ENCODE measurements around the gene DAPP1. TPM values are rescaled to one million over a fixed set of nuclear protein-coding genes. Genes with fewer than 3 reads are reported as not detected.
"Not testable (repeated sequence)": the region's sequence is repeated elsewhere in the genome, so short reads cannot be mapped to it uniquely, and the experiment has no call there.

DAPP1 gene
- 10 to 100 TPM; 24.6 to 25.3 TPM for total RNA-seq

- peaks cover 28% of the 10 kb centered on the region for H3K36me3 Mint-ChIP-seq
- peak within 1 kb of the TSS; percentile 77 for H3K4me3 Mint-ChIP-seq
- H3K27ac Mint-ChIP-seq = peak within 1 kb of the TSS; percentile 91
- H3K4me1 Mint-ChIP-seq = peaks cover 75% of the 10 kb centered on the region
- no peaks in the 10 kb centered on the region for H3K9me3 Mint-ChIP-seq (ENCODE audit: low read depth)
- DNase-seq (peak; percentile 93), ATAC-seq (peak; percentile 97)
- CTCF ChIA-PET = interaction anchor here (0.7 to 2.4 kb wide), 12 partner anchors 9 to 132 kb away, joined by 3 to 14 read pairs (median 7); partner anchors contain the start of gene DNAJB14
- H3K27me3 Mint-ChIP-seq = no peaks in the 10 kb centered on the region
Observed at GRCh38 chr4:99816545-99817308, at the start of gene DAPP1. Gene DAPP1, plus strand, starts transcription at chr4:99816827. Its CDS starts 87 bp downstream, at chr4:99816914.

DNA sequence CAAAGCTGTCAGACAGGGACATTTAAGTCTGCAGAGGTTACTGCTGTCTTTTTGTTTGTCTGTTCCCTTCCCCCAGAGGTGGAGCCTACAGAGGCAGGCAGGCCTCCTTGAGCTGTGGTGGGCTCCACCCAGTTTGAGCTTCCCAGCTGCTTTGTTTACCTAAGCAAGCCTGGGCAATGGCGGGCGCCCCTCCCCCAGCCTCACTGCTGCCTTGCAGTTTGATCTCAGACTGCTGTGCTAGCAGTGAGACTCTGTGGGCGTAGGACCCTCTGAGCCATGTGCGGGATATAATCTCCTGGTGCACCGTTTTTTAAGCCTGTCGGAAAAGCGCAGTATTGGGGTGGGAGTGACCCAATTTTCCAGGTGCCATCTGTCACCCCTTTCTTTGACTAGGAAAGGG lies 45.8 kb upstream of the DAPP1 start:
- ATAC-seq; H3K4me3 Mint-ChIP-seq; H3K36me3 Mint-ChIP-seq; H3K9me3 Mint-ChIP-seq (ENCODE audit: low read depth); CTCF ChIA-PET; DNase-seq; H3K27ac Mint-ChIP-seq; H3K4me1 Mint-ChIP-seq; H3K27me3 Mint-ChIP-seq: not testable (repeated sequence)

GRCh38 chr4:99783940-99784339 lies 32.7 kb upstream of the DAPP1 start:
- H3K9me3 Mint-ChIP-seq (ENCODE audit: low read depth) = no peaks in the 10 kb centered on the region
- peaks cover 13% of the 10 kb centered on the region for H3K27me3 Mint-ChIP-seq
- no peak overlapping the region for H3K4me3 Mint-ChIP-seq
- no peak for ATAC-seq
- no peaks in the 10 kb centered on the region for H3K4me1 Mint-ChIP-seq
- no peaks in the 10 kb centered on the region for H3K36me3 Mint-ChIP-seq
- no peak for DNase-seq
- CTCF ChIA-PET = no interaction called here
- no peak overlapping the region for H3K27ac Mint-ChIP-seq

- H3K27me3 Mint-ChIP-seq = peaks cover 20% of the 10 kb centered on the region
- no peaks in the 10 kb centered on the region for H3K9me3 Mint-ChIP-seq (ENCODE audit: low read depth)
- H3K27ac Mint-ChIP-seq = no peak overlapping the region
- DNase-seq (no peak), ATAC-seq (no peak)
- H3K4me3 Mint-ChIP-seq = no peak overlapping the region
- CTCF ChIA-PET = no interaction called here
- H3K4me1 Mint-ChIP-seq = no peaks in the 10 kb centered on the region
- no peaks in the 10 kb centered on the region for H3K36me3 Mint-ChIP-seq
Observed at GRCh38 chr4:99784842-99785241, 31.8 kb upstream of the DAPP1 start.

DNA sequence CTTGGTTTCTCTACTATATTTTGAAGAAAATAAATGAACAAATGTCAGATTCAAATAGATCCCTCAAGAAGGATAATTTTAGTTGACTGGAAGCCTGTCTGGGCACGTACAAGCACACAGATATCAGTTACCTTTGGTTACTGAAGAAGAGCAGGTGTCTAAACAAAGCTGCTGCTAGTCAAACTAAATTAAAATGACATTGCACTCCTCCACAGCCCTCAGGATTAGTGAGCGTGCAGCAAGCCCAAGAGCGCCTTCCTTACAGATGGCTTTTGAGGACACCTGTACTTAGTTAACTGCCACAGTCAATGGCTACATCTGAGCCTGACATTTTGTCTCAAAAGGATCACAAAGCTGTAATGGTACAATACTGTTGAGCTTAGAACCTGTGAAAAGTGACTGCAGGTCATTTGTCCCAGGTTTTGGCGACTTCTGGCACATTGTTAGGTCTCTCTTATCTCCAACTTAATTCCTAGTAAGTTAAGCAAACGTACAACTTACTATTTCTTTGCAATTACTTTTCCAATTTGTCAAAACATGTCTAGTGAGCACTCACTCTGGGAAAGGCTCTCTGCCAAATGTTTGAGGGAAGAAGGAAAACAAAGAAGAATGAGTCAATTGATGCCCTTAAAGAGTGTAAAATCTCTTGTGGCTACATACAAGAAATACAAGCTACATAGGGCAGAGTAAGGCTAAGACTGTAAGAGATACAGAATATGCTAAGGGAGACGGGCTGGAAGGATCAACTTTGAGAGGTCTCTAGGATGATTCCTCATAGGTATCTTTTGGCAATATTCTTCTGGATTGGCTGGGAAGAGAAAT lies 25.6 kb upstream of the DAPP1 start:
- Mint-ChIP-seq H3K9me3 (ENCODE audit: low read depth) (no peaks in the 10 kb centered on the region), H3K27me3 (peaks cover 42% of the 10 kb centered on the region), H3K4me1 (no peaks in the 10 kb centered on the region), H3K4me3 (no peak overlapping the region), H3K36me3 (no peaks in the 10 kb centered on the region), H3K27ac (no peak overlapping the region)
- DNase-seq (no peak), ATAC-seq (no peak)
- CTCF ChIA-PET = no interaction called here

DNA sequence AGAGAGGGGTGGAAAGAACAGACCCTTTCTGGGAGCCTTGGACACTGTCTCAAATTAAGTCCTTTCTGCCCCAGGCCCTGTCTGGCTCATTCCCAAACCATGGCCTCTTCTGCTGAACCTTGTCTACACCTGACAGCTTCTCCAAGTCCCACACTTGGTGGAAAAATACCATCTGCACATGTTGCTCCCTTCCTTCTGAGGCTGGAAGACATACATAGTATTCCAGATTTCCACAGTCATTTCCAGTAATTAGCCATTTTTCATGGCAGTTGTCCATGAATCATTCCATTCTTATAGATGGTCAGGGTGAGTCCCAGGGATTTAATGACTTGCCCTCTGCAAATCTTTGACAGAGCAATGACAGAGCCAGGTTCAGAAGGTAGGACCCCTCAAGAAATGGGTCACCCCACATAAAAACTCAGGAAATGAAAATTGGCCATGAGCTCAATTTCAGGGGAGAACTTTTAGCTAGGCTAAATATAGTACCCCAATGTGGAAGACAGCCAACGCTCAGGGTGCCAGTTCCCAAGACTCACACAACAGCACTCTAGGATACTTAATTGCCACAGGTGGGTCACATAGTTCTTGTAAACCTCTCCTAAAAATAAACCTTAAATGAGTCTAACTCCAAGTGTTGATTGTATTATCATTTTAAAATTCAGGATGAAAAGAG lies 16.2 kb upstream of the DAPP1 start:
- H3K4me1 Mint-ChIP-seq = no peaks in the 10 kb centered on the region
- CTCF ChIA-PET = interaction anchor here (2.1 kb wide), 1 partner anchor 8 kb away, joined by 9 read pairs; no protein-coding TSS in a partner anchor
- no peaks in the 10 kb centered on the region for H3K9me3 Mint-ChIP-seq (ENCODE audit: low read depth)
- ATAC-seq (no peak), DNase-seq (no peak)
- no peaks in the 10 kb centered on the region for H3K36me3 Mint-ChIP-seq
- no peak overlapping the region for H3K27ac Mint-ChIP-seq
- peaks cover 44% of the 10 kb centered on the region for H3K27me3 Mint-ChIP-seq
- H3K4me3 Mint-ChIP-seq = no peak overlapping the region

DNA sequence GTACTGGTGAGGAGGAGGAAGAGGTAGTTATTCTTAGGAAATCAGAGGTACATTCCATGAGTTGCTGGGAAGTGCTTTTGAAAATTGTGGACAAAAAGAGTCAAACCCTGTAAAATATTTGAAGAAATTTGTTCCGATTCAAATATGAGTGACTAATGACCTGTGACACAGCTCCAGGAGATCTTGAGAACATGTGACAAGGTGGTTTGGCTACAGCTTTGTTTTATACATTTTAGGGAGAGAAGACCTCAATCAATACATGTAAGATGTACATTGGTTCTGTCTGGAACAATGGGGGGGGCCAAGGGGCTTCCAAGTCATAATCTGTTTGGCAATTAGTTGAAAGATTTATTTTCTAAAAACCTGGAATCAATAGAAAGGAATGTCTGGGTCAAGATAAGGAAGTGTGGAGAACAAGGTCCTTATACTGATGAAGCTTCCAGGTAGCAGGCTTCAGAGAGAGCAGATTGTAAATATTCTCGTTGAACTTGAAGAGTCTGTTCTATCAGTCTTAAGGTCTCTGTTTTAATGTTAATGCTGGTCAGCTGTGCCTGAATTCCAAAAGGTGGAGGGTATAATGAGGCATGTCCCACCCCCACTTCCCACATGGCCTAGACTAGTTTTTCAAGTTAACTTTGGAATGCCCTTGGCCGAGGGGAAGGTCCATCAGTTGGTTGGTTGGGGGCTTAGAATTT lies 15.5 kb upstream of the DAPP1 start:
- DNase-seq = no peak
- H3K27ac Mint-ChIP-seq = no peak overlapping the region
- no peaks in the 10 kb centered on the region for H3K36me3 Mint-ChIP-seq
- H3K4me1 Mint-ChIP-seq = no peaks in the 10 kb centered on the region
- ATAC-seq = no peak
- H3K27me3 Mint-ChIP-seq = peaks cover 40% of the 10 kb centered on the region
- no peak overlapping the region for H3K4me3 Mint-ChIP-seq
- no peaks in the 10 kb centered on the region for H3K9me3 Mint-ChIP-seq (ENCODE audit: low read depth)
- CTCF ChIA-PET = no interaction called here

- CTCF ChIA-PET = interaction anchor here (0.6 to 1.7 kb wide), 5 partner anchors 8 to 58 kb away, joined by 3 to 4 read pairs (median 3); partner anchors contain the start of gene DAPP1
- no peaks in the 10 kb centered on the region for H3K9me3 Mint-ChIP-seq (ENCODE audit: low read depth)
- peaks cover 35% of the 10 kb centered on the region for H3K27me3 Mint-ChIP-seq
- H3K4me3 Mint-ChIP-seq = no peak overlapping the region
- no peak overlapping the region for H3K27ac Mint-ChIP-seq
- DNase-seq (no peak), ATAC-seq (no peak)
- H3K4me1 Mint-ChIP-seq = peaks cover 4% of the 10 kb centered on the region
- H3K36me3 Mint-ChIP-seq = no peaks in the 10 kb centered on the region
Observed at GRCh38 chr4:99803566-99804101, 13.0 kb upstream of the DAPP1 start.

DNA sequence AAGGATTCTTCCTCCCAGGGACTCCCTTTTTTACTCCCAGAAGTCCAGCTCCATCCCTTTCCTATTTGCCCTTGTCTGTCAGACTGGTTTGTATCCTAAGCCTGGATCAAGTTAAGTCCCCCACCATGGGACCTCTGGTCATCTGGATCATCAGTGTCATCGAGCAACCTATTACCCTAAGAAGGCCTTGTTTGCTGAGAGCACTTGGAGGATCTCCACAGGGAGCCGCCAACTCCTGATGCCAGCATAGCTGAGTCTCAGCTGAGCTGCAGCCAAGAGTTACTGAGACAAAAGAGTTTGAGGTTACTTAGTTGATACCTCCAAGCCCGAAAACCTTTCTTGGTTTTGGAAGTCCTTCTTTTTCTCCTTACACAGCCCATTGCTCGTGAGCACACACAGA lies 10.1 kb upstream of the DAPP1 start:
- Mint-ChIP-seq H3K27me3 (peaks cover 23% of the 10 kb centered on the region), H3K27ac (no peak overlapping the region), H3K4me3 (no peak overlapping the region), H3K36me3 (no peaks in the 10 kb centered on the region), H3K4me1 (peaks cover 12% of the 10 kb centered on the region), H3K9me3 (ENCODE audit: low read depth) (no peaks in the 10 kb centered on the region)
- ATAC-seq = no peak
- CTCF ChIA-PET = no interaction called here
- DNase-seq = no peak

DNA sequence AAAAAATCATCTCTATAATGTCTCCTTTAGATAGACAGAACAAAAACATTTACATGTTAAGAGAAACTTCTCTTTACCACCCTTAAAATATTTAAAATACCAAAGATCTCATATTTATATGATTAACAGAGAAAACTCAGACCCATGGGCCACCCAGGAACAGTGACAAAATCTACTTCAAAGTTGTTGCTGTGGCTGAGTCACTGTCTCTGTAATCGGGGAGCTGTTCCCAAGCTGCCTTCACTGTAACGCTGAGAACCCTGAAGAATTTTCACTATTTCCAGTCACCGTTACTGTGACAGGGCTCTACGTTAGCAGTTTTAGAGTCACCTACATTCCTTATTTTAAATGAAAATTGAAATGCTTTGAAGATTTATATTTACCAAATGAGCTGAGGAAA lies 9.0 kb upstream of the DAPP1 start:
- H3K9me3 Mint-ChIP-seq (ENCODE audit: low read depth) = no peaks in the 10 kb centered on the region
- CTCF ChIA-PET = interaction anchor here (0.6 to 4.8 kb wide), 34 partner anchors 8 to 718 kb away, joined by 3 to 64 read pairs (median 4); partner anchors contain the start of genes DAPP1, DNAJB14, H2AZ1 and TRMT10A
- ATAC-seq (no peak), DNase-seq (no peak)
- peaks cover 20% of the 10 kb centered on the region for H3K4me1 Mint-ChIP-seq
- H3K27ac Mint-ChIP-seq = no peak overlapping the region
- peaks cover 14% of the 10 kb centered on the region for H3K27me3 Mint-ChIP-seq
- no peak overlapping the region for H3K4me3 Mint-ChIP-seq
- peaks cover 1% of the 10 kb centered on the region for H3K36me3 Mint-ChIP-seq

DNA sequence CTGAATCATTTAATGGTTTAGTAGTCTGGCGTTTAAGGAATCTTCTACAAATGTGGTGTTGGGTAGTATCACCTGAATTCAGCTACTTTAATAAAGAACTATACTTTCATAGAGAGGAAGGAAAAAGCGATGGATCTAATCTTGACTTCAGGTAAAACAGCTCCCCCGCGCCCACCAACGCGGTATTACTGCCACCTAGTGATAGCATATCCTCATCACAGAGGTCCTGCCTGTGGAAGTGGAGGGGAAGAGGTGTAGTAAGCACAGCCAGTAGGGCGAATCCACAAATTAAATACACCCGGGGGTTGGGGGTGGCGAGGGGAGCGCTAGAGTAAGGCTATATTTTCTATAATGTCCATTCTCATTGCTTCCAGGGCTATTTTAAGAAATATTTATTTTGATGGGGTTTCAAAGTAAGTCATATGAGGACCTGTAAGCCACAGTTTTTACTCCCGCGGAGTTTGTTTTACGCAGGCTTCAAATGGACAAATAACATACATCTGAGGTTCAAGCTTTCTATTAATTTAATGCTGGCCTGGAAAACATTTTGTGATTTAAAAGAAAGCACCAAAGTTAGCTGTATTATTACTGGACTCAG lies 8.3 kb upstream of the DAPP1 start:
- peak; percentile 82 for DNase-seq
- CTCF ChIA-PET = interaction anchor here (0.6 to 4.8 kb wide), 39 partner anchors 9 to 719 kb away, joined by 3 to 64 read pairs (median 3); partner anchors contain the start of genes DAPP1, DNAJB14, H2AZ1 and TRMT10A
- peaks cover 8% of the 10 kb centered on the region for H3K27me3 Mint-ChIP-seq
- peak; percentile 90 for ATAC-seq
- peaks cover 25% of the 10 kb centered on the region for H3K4me1 Mint-ChIP-seq
- H3K27ac Mint-ChIP-seq = no peak overlapping the region
- H3K9me3 Mint-ChIP-seq (ENCODE audit: low read depth) = no peaks in the 10 kb centered on the region
- H3K4me3 Mint-ChIP-seq = no peak overlapping the region
- peaks cover 3% of the 10 kb centered on the region for H3K36me3 Mint-ChIP-seq

GRCh38 chr4:99809326-99809725 lies 7.3 kb upstream of the DAPP1 start:
- H3K27me3 Mint-ChIP-seq = peaks cover 4% of the 10 kb centered on the region

More at GRCh38 chr4:99809326-99809725, 7.3 kb upstream of the DAPP1 start:
- ATAC-seq = no peak
- no peaks in the 10 kb centered on the region for H3K9me3 Mint-ChIP-seq (ENCODE audit: low read depth)
- peaks cover 28% of the 10 kb centered on the region for H3K4me1 Mint-ChIP-seq
- H3K4me3 Mint-ChIP-seq = no peak overlapping the region
- no peak overlapping the region for H3K27ac Mint-ChIP-seq
- no peak for DNase-seq
- peaks cover 3% of the 10 kb centered on the region for H3K36me3 Mint-ChIP-seq
- CTCF ChIA-PET = interaction anchor here (0.6 to 4.8 kb wide), 15 partner anchors 11 to 721 kb away, joined by 3 to 64 read pairs (median 4); partner anchors contain the start of genes ADH5, DNAJB14, H2AZ1 and LAMTOR3

Measured in activated CD8-positive, alpha-beta memory T cell treated with anti-CD3 and anti-CD28 coated beads, Interleukin-2, amount 10 ng/mL, durations not matched to agents 7 days and 5 days (primary cell).